ENCODE measurements around the gene COP1. TPM values are rescaled to one million over a fixed set of nuclear protein-coding genes. Genes with fewer than 3 reads are reported as not detected.
"Not testable (repeated sequence)": the region's sequence is repeated elsewhere in the genome, so short reads cannot be mapped to it uniquely, and the experiment has no call there.

COP1 gene
- total RNA-seq, 5 donors from 2014 or later (not counting 1 experiment from before 2014, with no cell fraction given), result 38.7 to 49.0 (median 42.4) TPM

GRCh38 chr1:176033881-176034280, 173.2 kb downstream of the COP1 start:
- DNase-seq (no peak), ATAC-seq (replicated peaks in 1 of 4) (no peak)
- POLR2A ChIA-PET, result no interaction called here
- Histone ChIP-seq H3K27me3 (replicated peaks in 1 of 2; ENCODE audit: control insufficient read depth in 2 of 2, extremely low read depth in 1 of 2, insufficient read depth in 2 of 2, low read length in 1 of 2) (no peaks in the 10 kb centered on the region), H3K36me3 (ENCODE audit: control insufficient read depth in 2 of 2, extremely low read depth in 1 of 2, insufficient read depth in 1 of 2, low read length in 1 of 2) (peaks cover 0 to 14% of the 10 kb centered on the region in 2 donors), H3K4me3 (ENCODE audit: control insufficient read depth in 1 of 2, extremely low read depth in 1 of 2, low read length in 1 of 2) (no peak overlapping the region), H3K27ac (ENCODE audit: low read length) (no peak overlapping the region), H3K9me3 (no peaks in the 10 kb centered on the region), H3K4me1 (ENCODE audit: control insufficient read depth in 1 of 2, extremely low read depth in 1 of 2, insufficient read depth in 2 of 2, low read length in 2 of 2) (no peaks in the 10 kb centered on the region)
- WGBS (ENCODE audit: insufficient coverage), result no CpG with 5 or more reads among the region's 2 CpGs
- no peak overlapping the region for H3K4me3 Mint-ChIP-seq
- peaks cover 4 to 5% (median 4%) of the 10 kb centered on the region in 3 donors for H3K4me1 Mint-ChIP-seq
- no peak overlapping the region for H3K27ac Mint-ChIP-seq
- H3K27me3 Mint-ChIP-seq, result no peaks in the 10 kb centered on the region
- H3K9me3 Mint-ChIP-seq, result no peaks in the 10 kb centered on the region
- CTCF ChIA-PET, result no interaction called here
- H3K36me3 Mint-ChIP-seq, result peaks cover 60% of the 10 kb centered on the region

DNA sequence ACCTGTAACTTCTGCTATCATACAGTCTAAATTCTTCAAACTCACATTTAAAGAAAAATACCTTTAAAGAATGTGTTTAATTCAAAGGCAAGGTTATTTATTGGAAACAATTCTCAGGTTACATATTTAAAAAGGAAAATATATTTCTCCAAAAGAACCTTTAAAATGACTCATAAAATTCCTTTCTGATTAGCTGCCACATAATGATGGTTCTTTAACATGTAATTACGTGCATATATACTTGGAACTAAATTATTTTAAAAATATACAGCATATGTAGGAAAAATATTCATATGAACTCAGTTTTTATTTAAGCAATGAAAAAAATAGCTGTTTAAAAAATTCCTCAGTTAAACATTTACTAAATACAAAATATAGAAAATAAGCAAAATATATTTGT, 173.6 kb downstream of the COP1 start:
- H3K4me1 ChIP-seq (ENCODE audit: control insufficient read depth in 1 of 2, extremely low read depth in 1 of 2, insufficient read depth in 2 of 2, low read length in 2 of 2), result no peaks in the 10 kb centered on the region
- no peaks in the 10 kb centered on the region for H3K27me3 ChIP-seq (replicated peaks in 1 of 2; ENCODE audit: control insufficient read depth in 2 of 2, extremely low read depth in 1 of 2, insufficient read depth in 2 of 2, low read length in 1 of 2)
- H3K27ac ChIP-seq (ENCODE audit: low read length), result no peak overlapping the region
- no peak for ATAC-seq (replicated peaks in 1 of 4)
- no peak for DNase-seq
- H3K9me3 ChIP-seq, result no peaks in the 10 kb centered on the region
- Mint-ChIP-seq H3K27ac (no peak overlapping the region), H3K36me3 (peaks cover 58% of the 10 kb centered on the region), H3K4me1 (peaks cover 3 to 4% (median 4%) of the 10 kb centered on the region in 3 donors), H3K27me3 (no peaks in the 10 kb centered on the region), H3K4me3 (no peak overlapping the region), H3K9me3 (no peaks in the 10 kb centered on the region)
- H3K36me3 ChIP-seq (ENCODE audit: control insufficient read depth in 2 of 2, extremely low read depth in 1 of 2, insufficient read depth in 1 of 2, low read length in 1 of 2), result peaks cover 0 to 14% of the 10 kb centered on the region in 2 donors
- WGBS (ENCODE audit: insufficient coverage), result no CpG with 5 or more reads among the region's 1 CpG
- no peak overlapping the region for H3K4me3 ChIP-seq (ENCODE audit: control insufficient read depth in 1 of 2, extremely low read depth in 1 of 2, low read length in 1 of 2)
- ChIA-PET POLR2A (interaction anchor here in 1 of 2 donors (0.6 kb wide), 1 partner anchor 278 kb away, joined by 3 read pairs; no protein-coding TSS in a partner anchor), CTCF (no interaction called here)

GRCh38 chr1:176032040-176032645, 174.9 kb downstream of the COP1 start:
- H3K9me3 Mint-ChIP-seq, result no peaks in the 10 kb centered on the region
- ATAC-seq (replicated peaks in 1 of 4), result no peak
- WGBS (ENCODE audit: insufficient coverage), result no CpG with 5 or more reads among the region's 2 CpGs
- DNase-seq, result no peak
- peaks cover 57% of the 10 kb centered on the region for H3K36me3 Mint-ChIP-seq
- H3K27ac ChIP-seq (ENCODE audit: low read length), result no peak overlapping the region
- H3K4me1 ChIP-seq (ENCODE audit: control insufficient read depth in 1 of 2, extremely low read depth in 1 of 2, insufficient read depth in 2 of 2, low read length in 2 of 2), result no peaks in the 10 kb centered on the region
- ChIA-PET CTCF (interaction anchor here (0.6 to 0.8 kb wide), 3 partner anchors 20 to 753 kb away, joined by 3 read pairs; no protein-coding TSS in a partner anchor), POLR2A (no interaction called here)
- H3K4me3 ChIP-seq (ENCODE audit: control insufficient read depth in 1 of 2, extremely low read depth in 1 of 2, low read length in 1 of 2), result no peak overlapping the region
- peaks cover 3 to 7% (median 4%) of the 10 kb centered on the region in 3 donors for H3K4me1 Mint-ChIP-seq
- no peak overlapping the region for H3K4me3 Mint-ChIP-seq
- peaks cover 0 to 11% of the 10 kb centered on the region in 2 donors for H3K36me3 ChIP-seq (ENCODE audit: control insufficient read depth in 2 of 2, extremely low read depth in 1 of 2, insufficient read depth in 1 of 2, low read length in 1 of 2)
- no peaks in the 10 kb centered on the region for H3K27me3 ChIP-seq (replicated peaks in 1 of 2; ENCODE audit: control insufficient read depth in 2 of 2, extremely low read depth in 1 of 2, insufficient read depth in 2 of 2, low read length in 1 of 2)
- H3K27me3 Mint-ChIP-seq, result no peaks in the 10 kb centered on the region
- no peak overlapping the region for H3K27ac Mint-ChIP-seq
- no peaks in the 10 kb centered on the region for H3K9me3 ChIP-seq

GRCh38 chr1:176029609-176030008, 177.5 kb downstream of the COP1 start:
- ChIA-PET CTCF (no interaction called here), POLR2A (no interaction called here)
- H3K36me3 Mint-ChIP-seq, result peaks cover 36% of the 10 kb centered on the region
- H3K36me3 ChIP-seq (ENCODE audit: control insufficient read depth in 2 of 2, extremely low read depth in 1 of 2, insufficient read depth in 1 of 2, low read length in 1 of 2), result peaks cover 0 to 6% of the 10 kb centered on the region in 2 donors
- H3K4me3 ChIP-seq (ENCODE audit: control insufficient read depth in 1 of 2, extremely low read depth in 1 of 2, low read length in 1 of 2), result no peak overlapping the region
- H3K27ac Mint-ChIP-seq, result no peak overlapping the region
- WGBS (ENCODE audit: insufficient coverage), result no CpG with 5 or more reads among the region's 2 CpGs
- no peak overlapping the region for H3K4me3 Mint-ChIP-seq
- no peaks in the 10 kb centered on the region for H3K27me3 ChIP-seq (replicated peaks in 1 of 2; ENCODE audit: control insufficient read depth in 2 of 2, extremely low read depth in 1 of 2, insufficient read depth in 2 of 2, low read length in 1 of 2)
- no peaks in the 10 kb centered on the region for H3K4me1 ChIP-seq (ENCODE audit: control insufficient read depth in 1 of 2, extremely low read depth in 1 of 2, insufficient read depth in 2 of 2, low read length in 2 of 2)
- ATAC-seq (replicated peaks in 1 of 4) (no peak), DNase-seq (no peak)
- no peak overlapping the region for H3K27ac ChIP-seq (ENCODE audit: low read length)
- no peaks in the 10 kb centered on the region for H3K9me3 ChIP-seq
- no peaks in the 10 kb centered on the region for H3K27me3 Mint-ChIP-seq
- no peaks in the 10 kb centered on the region for H3K9me3 Mint-ChIP-seq
- peaks cover 3 to 4% (median 3%) of the 10 kb centered on the region in 3 donors for H3K4me1 Mint-ChIP-seq

DNA sequence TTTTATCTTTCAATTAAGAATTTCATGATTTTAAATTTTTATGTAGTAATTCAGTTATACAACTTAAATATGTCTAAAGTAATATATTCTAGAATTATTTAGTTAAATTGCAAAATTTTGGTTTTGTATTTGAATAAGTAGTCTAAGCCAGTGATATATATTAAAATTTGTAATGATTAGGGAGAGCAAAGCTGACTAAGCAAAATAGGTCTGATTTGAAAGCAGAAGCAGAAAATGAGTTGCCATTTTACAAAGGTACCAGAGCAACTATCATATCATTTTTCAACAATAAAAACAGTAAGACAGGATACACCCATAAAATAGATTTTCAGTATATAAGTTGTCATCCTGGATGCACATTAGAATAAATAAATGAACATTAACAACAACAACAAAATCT, 177.9 kb downstream of the COP1 start:
- H3K4me1 Mint-ChIP-seq, result peaks cover 3 to 4% (median 3%) of the 10 kb centered on the region in 3 donors
- H3K36me3 ChIP-seq (ENCODE audit: control insufficient read depth in 2 of 2, extremely low read depth in 1 of 2, insufficient read depth in 1 of 2, low read length in 1 of 2), result peaks cover 0 to 6% of the 10 kb centered on the region in 2 donors
- DNase-seq (no peak), ATAC-seq (replicated peaks in 1 of 4) (no peak)
- H3K4me3 ChIP-seq (ENCODE audit: control insufficient read depth in 1 of 2, extremely low read depth in 1 of 2, low read length in 1 of 2), result no peak overlapping the region
- H3K27me3 ChIP-seq (replicated peaks in 1 of 2; ENCODE audit: control insufficient read depth in 2 of 2, extremely low read depth in 1 of 2, insufficient read depth in 2 of 2, low read length in 1 of 2), result no peaks in the 10 kb centered on the region
- no peak overlapping the region for H3K27ac ChIP-seq (ENCODE audit: low read length)
- H3K36me3 Mint-ChIP-seq, result peaks cover 37% of the 10 kb centered on the region
- no peaks in the 10 kb centered on the region for H3K9me3 Mint-ChIP-seq
- ChIA-PET CTCF (no interaction called here), POLR2A (no interaction called here)
- no peaks in the 10 kb centered on the region for H3K27me3 Mint-ChIP-seq
- no peak overlapping the region for H3K27ac Mint-ChIP-seq
- H3K4me3 Mint-ChIP-seq, result no peak overlapping the region
- H3K9me3 ChIP-seq, result no peaks in the 10 kb centered on the region
- no peaks in the 10 kb centered on the region for H3K4me1 ChIP-seq (ENCODE audit: control insufficient read depth in 1 of 2, extremely low read depth in 1 of 2, insufficient read depth in 2 of 2, low read length in 2 of 2)

DNA sequence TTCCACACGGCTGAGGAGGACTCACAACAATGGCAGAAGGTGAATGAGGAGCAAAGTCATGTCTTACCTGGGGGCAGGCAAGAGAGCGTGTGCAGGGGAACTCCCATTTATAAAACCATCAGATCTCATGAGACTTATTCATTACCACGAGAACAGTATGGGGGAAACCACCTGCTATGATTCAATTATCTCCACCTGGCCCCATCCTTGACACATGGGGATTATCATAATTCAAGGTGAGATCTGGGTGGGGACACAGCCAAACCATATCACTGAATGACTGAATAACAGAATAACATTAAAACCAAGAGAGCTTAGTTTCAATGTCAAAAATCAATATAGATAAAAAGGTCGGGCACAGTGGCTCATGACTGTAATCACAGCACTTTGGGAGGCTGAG, 179.2 kb downstream of the COP1 start:
- H3K27me3 Mint-ChIP-seq; DNase-seq; CTCF ChIA-PET; H3K27ac ChIP-seq (ENCODE audit: low read length); H3K4me3 Mint-ChIP-seq; H3K36me3 ChIP-seq (ENCODE audit: control insufficient read depth in 2 of 2, extremely low read depth in 1 of 2, insufficient read depth in 1 of 2, low read length in 1 of 2); H3K9me3 Mint-ChIP-seq; H3K4me1 Mint-ChIP-seq; H3K27me3 ChIP-seq (replicated peaks in 1 of 2; ENCODE audit: control insufficient read depth in 2 of 2, extremely low read depth in 1 of 2, insufficient read depth in 2 of 2, low read length in 1 of 2); H3K4me3 ChIP-seq (ENCODE audit: control insufficient read depth in 1 of 2, extremely low read depth in 1 of 2, low read length in 1 of 2); H3K9me3 ChIP-seq; H3K4me1 ChIP-seq (ENCODE audit: control insufficient read depth in 1 of 2, extremely low read depth in 1 of 2, insufficient read depth in 2 of 2, low read length in 2 of 2); ATAC-seq (replicated peaks in 1 of 4): not testable (repeated sequence)
- Mint-ChIP-seq H3K27ac (peak overlapping the region in 1 of 2 donors; percentile 6), H3K36me3 (peaks cover 43% of the 10 kb centered on the region)
- WGBS (ENCODE audit: insufficient coverage), result 40% methylated on average over 1 of the region's 4 CpGs
- POLR2A ChIA-PET, result interaction anchor here in 1 of 2 donors (0.6 to 0.7 kb wide), 2 partner anchors 15 to 73 kb away, joined by 3 read pairs; no protein-coding TSS in a partner anchor
